GM19372 (cell line): ENCODE measurements around the gene DLG3.

Source experiments
- ATAC-seq: cut with Tn5 transposase; IDR thresholded peaks from one replicate; pipeline ENCODE4 v1.9.1; 2021; ENCODE audit warnings: mild to moderate bottlenecking, low read depth, moderate library complexity; ENCODE audit not compliant: unreplicated experiment

DLG3 gene

DNA sequence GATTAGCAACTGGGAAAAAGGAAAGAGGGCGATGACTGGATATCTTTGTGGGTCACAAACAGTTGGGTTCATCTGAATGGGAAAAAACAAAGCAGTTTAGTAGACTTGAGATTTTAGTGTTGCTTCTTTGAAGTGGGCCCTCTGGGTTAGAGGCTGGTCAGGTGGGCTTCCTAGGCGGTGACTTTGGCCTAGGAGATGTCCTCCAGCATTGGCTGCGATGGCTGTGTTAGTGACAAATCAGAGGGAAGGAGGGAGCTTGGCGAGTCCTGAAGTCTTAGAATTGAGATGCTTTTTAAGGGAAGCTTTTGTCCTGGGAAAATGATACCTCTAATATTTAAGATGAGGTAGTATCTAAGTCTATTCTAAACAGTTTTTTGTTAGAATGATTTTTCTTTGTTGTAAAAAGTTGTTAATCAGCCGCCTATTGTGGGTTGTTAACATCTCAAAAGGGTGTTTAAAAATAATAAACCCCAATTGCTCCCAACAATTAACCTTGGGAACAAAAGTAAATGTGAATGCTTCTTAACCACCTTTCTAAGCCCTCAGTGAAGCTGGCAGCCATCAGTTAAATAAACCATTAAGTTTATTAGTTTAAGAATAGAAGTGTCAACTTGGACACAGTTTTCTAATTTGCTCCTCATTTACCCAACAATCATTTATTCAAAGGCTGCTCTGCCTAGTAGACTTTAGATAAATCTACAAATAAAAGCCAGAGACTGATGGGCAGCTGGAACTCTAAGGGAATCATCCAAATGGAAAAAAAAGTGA lies 31.7 kb downstream of the DLG3 start:
- no peak for ATAC-seq

DNA sequence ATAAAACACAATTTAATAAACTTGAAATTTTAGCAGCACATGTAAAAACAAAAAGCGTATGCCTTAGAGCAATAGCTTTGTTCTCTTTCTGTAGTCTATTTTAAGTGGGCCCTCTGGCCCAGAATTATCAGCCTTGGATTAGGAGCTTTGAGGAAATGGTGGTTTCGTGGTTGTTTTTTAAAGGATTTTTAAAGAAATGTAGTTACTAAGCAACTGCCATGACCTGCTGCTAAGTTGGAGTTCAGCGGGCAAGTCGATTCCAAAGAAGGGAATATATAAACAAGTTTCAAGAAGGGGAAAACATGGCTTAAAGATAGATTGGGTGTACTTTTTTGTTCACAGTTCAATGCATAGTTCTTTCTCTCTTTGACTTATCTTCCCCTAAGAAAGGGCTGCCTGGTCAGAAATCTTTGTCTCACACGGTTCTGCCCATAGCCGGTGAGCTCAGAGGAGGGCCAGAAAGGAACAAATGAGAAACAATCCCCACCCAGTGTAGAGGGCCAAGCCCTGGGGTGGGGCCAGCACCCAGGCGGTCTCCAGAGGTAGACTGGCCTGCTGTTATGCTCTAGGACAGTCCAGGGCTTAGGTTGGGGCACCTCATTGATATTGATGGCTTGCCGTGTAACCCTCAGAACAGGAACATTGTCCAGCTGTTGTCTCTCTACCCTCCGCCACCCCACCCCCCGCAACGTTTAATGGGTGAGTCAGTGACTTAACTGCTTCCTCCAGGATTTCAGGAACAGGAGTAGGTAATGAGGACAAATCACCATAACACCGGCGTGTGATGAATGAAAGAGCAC lies 32.5 kb downstream of the DLG3 start:
- ATAC-seq = no peak

DNA sequence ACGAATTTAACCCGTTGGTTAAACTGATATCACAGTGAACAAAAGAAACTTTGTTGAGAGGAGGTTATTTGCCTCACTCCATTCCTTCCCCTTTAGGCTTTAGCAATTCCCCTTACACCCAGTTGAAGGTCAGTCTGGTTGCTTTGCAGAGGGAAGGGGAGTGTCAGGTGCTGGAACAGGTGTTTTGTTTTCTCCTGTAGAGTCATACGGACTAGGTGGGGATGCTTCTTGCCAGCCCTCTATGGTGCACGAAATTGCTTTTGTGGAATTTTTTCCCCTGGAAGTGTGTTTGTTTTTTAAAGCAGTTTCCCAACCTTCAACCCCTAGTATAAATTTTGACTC lies 33.1 kb downstream of the DLG3 start:
- no peak for ATAC-seq

DNA sequence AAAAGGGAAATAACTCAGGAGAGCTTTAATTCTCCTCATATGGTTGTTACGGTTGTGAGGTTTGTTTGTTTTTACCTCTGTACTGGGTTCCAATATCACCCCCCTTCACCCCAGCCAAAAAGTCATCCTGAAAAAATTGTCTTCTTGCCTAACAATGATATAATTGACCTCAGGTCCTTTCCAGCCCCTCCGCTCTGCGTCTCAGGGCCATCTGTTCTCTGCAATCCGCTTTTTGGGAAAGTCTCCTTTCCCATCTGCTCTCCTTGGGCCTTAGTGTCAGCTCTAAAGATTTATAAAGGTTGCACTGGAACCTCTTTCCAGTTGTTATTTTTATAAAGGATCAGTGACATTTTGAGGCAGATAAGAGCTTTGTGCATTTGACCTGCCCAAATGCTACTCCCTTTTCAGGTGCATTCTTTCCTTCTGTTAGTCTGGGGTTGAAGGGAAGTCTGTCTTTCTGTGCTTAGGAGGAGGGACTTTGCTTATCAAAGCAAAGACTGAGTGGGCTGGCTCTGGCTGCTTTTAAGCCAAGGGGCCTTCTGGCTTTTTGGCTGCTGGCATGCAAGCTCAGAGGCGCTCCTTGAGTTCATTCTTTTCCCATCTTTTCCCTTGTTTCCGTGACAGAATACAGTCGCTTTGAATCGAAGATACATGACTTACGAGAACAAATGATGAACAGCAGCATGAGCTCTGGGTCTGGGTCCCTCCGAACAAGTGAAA lies 34.1 kb downstream of the DLG3 start:
- ATAC-seq = no peak

DNA sequence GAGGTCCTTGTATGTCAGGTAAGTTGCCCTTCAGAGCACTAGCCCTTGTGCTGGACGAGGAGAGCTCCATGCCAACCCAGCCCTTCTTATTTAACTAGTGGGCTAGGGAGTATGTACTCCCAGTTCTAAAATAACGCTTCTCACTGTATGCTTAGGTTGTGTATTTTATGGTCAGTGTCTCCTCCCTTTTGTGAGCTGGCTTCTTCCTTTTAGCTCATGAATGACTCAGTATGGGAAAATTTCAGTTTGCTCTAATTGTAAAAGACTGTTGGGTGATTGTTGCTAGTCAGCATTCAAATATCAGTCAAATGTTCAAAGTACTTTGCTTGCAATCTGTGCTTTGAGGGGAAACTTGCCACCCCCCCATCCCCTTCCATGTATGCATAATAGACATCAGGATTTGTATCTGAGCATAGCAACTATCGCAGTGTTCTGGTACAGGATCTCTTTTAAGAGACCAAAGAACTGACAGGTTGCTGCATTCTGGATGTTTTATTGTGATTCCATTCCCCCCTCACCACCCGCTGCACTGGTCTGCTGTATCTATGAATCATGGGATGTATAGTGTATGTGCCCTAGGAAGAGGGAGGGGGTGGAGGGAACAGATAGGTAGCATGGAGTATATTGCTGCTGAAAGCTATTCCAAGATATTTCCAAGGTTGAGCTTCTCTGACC lies 34.7 kb downstream of the DLG3 start:
- no peak for ATAC-seq

DNA sequence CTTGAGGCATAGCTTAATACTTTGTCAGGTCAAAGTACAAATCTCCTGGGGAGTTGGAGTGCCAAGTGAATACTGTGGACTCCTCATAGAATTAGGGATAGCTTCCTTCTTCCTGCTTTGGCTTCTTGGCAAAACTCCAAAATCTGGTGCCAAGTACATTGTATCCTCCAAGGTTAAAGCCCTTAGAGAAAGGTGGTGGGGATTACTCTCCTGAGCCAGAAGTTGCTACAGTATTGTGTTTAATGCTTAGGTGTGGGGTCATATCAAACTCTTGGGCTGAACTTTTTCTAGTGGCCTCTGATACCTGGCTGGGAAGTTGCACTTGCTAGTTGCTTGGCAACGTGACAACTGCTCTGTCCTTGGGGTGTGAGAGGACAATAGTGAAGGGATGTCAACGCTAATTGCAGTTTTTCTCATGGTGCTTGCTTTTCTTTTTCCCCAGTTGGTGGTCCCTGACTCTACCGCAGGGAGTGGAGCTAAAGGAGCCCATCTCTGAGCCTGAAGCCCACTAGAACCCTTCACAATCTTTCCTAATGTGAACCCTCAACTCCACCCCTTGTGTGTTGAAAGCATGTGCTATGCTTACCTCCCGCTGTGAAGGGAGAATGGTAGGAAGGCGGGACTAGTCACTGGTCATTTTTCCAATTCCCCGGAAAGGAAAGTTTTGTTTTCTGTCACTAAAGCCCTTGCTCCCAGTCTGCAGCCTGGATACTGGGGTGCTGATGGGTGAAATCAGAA lies 35.5 kb downstream of the DLG3 start:
- ATAC-seq = no peak

DNA sequence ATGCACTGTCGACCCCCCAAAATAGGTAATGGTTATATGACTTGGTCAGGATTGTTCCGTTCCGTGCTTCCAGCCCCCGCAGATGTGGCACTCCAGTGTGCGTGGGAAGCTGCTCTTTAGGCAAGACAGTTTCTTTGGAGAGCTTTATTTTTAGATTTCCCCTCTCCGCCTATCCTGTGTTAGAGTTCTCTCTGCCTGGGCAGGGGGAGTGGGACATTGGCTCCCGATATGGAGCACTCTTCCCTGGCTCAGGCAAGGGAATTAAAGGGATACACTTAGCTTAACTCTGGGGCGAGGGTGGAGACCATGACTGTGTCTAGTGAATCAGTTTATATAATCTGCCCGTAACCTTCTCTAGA lies 36.0 kb downstream of the DLG3 start:
- ATAC-seq = no peak

DNA sequence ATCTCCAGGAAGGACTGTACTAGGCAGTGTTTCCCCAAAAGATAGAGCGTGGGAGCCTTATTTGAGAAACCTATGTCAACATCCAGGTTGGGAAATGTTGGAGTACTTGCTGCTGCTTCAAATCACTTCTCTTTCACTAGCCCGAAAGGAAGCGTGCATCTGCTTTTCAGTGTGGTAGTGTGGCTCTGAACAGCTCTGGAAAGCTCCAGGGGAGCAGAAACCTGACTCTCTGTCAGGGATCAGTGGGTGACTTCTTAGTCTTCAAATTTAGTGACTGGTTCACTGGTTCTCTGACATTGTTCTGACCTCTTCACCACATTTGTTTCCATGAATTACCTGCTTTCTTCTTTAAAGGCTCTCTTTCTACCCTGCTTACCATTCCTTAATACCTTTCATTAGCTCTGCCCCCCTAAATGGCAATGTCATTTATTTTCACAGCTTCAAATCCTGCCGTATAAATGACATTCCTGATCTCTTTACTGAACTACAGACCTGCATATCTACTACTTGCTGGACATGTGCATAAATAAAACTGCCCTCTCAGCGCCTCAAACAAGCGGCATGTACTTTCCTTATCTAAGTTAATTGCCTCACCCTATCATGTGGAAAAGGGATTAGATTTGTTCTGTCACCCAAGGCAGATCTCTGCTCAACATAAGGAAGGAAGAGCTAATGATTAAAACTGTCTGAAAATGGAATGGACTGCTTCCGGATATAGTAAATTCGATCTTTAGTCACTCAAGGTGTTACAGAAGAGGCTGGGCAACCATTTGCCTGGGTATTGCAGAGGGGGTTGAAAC lies 37.0 kb downstream of the DLG3 start:
- no peak for ATAC-seq

DNA sequence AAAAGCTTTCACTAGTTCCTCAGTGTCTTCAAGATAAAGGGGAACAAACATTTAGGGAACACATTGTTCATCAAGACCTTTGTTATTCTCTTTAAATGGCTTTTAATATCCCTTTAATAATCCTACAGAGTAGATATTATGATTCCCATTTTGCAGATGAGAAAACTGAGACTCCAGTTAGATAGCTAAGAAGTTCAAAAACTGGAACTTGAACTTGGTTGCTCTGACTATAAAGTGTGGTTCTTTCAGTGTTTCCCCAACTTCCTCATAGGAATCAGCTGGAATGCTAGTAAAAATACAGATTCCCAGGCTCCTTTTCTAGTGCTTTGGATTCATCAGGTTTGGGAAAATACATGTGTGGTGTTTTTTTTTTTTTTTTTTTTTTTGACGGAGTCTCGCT lies 37.7 kb downstream of the DLG3 start:
- no peak for ATAC-seq

DNA sequence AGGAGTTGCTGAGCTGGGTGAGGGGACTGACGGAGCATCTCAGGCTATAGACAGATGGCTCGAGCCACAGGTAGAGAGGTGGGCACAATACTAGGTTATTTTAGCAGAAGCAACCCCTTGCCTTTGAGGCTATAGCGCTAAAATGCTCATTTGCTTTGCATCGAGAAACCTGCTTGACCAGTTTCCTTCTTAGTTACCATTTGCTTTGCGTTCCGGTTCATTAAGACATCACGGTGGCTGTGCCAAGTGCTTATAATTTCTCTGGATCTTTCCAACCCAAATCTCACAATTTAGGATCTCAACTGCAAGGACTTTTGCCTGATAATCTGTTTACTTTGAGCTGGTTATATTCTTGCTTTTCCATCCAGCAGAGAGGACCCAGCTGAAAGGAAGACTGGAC lies 40.8 kb downstream of the DLG3 start:
- no peak for ATAC-seq

DNA sequence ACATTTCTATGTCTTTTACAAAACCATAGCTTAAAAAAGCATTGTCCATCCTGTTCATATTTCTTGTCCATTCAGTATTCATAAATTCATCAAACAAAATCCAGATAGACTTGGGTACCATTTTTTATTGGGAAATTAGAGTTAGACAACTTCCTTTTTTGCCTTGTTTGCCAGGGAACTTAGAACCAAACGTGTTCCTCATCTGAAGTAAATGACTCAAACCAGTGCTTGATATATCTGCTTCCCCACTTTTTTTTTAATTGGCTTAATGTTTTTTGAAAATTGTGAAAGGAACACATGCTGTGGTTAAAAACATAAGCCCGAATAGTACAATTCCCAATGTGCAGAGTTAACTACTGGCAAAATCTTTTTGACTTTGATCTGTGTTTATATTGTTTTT lies 44.2 kb downstream of the DLG3 start:
- ATAC-seq = no peak

DNA sequence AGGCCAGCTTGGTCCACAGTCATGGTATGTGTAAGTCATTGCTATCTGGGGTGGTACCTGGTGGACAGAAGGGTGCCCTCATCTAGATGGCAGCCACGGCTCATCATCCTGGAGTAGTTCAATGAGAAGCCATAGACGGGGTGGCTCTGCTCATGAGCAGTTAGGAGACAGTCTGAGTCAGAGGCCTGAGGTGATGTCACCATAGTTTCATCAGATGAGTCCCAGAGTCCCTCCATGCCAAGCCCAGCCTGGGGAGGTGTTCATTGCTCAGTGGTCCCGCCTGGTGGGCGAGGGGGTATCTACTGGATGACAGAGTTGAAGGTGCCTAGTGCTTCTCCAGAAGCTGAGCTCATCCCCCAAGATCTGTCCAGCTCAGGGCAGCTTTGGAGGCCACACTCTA lies 49.8 kb downstream of the DLG3 start:
- no peak for ATAC-seq

DNA sequence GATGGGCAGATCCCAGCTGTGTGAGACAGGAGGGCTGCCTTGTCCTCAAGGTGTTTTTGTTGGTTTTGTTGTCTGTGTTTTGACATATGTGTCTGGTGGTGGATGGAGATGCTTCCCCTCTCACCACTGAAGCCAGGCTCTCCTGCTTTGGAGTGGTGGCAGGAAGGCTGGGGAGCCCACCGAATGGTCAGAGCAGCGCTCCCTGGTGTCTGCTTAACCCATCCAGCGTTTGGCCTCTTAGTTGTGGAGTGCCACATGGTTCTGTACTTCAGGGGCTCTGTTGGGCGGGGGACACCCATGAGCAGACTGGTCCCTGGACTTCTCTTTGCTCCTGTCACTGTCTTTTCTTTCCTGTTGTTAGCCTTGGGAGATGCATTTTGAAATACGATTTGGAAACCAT lies 51.9 kb downstream of the DLG3 start:
- no peak for ATAC-seq

DNA sequence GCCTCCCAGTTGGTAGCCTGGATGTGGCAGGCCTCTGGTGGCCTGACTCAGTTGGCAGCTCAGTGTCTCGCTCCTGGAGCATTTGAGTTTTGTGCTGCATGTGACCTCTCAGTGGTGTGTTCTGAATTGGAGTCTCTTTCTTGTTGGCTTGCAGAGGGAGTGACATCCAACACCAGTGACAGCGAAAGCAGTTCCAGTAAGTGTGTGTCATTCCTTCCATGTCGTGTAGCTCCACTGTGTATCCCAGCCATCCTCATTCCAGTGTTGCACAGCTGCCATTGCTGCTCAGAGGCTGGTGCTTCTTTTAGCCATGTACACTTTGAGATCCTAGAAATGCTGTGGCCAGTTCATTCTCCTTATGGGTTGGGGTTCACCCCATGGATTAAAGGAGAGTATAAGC lies 52.4 kb downstream of the DLG3 start:
- no peak for ATAC-seq

DNA sequence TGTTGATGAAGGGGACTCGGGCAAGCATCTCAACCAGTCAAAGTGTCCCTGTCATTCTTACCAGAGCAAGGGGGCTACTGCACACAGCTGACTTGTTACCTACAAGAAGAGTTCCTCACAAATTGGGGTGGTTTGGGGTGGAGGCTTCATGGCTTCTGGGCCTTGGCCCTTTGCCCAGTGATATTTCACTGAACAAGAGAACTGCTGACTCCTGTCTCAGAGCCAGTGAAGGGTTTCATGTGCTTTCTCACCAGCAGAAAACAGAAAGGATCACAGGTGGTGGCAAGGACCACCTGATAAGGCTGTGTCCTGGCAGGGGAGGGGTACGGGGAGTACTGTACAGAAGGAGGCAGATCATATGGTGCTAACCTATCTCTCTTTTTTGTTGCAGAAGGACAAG lies 53.5 kb downstream of the DLG3 start:
- no peak for ATAC-seq

DNA sequence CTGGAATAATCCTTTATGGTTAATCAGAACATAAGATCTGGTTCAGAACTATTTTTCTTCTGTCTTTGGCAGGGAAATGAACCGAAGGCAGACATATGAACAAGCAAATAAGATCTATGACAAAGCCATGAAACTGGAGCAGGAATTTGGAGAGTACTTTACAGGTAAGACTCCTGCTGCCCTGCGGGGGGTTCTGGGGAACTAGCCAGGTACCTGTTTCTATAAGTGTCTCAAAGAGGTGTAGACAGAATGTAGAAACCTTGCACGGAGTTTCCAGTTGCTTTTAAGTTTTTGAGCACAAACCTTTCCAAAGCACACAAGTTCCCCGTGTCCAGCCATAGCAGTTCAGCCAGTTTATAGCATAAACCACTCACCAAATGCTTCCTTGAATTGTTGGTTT lies 56.2 kb downstream of the DLG3 start:
- ATAC-seq = no peak

DNA sequence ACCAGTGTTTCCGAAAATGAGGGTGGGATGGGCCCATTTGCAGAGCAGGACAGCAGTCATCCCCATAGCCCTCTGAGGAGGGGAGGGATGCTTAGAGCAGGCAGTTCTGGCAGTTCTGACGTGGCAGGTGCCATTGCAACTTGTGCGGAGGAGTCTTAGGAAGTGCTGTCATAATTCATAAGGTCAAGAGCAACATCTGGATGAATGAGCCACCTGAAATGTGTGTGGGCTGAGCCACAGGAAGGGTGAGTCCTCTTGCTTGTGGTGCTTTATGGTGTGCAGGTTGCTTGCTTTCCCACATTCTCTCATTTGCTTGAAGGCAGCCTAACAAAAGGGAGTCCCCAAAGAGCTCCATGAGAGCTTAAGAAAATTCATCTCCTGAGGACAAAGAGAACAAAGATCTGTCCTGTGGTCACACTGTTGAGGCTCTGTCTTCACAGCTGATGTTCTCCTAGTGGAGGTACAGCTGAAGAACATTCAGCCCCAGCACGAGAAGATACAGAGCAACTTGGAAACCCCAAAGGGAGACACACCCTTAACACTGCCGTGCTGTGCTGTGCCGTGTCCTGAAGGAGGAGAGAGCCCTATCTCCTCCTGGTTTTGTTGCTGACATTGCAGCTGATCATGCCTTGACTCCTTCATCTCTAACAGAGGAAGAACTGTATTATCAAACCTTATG lies 60.3 kb downstream of the DLG3 start:
- ATAC-seq = no peak

DNA sequence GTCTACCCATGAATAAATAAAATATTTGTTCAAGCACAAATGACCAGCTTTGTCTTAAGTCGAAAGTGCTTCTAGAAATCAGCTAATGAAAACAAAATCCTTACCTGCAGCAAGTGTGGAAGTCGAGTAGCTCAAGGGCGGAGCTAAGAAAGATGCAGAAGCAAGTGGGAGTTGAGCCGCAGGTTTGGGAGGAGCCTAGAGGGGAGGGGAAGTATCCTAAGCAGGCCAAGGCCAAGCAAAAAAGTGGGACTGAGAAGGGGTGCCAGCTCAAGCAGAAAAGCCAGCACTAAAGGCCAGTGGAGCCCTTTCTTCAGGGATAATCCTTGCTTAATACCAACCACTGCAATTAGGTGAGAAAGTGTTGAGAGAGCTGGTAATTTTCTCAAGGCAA lies 60.8 kb downstream of the DLG3 start:
- no peak for ATAC-seq

DNA sequence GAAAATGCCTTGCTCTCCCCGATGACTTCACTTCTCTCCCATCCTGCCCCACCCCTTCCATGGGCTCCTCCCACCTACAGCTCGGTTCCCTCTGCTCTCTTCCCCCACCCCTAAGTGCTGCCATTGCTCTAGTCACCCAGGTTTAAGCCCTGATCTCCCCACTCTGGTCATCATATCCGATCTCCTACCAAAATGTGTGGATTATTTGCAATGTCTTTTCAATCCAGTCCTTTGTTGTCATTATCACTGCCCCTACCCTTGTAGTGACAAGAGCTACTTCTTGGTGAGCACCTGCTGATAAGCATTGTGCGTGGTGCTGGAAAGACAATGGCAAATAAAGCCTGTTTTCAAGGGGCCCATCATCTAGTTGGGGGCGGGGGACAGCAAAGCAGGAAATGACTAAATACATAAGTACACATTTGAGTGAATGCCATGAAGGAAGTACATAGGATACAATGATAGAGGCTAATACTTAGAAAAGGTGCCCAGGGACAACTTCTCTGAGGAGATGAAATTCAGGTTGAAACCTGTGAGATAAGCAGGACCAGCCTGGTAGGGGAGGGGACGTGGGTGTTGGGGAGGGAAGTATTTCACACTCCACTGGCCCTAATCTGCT lies 63.8 kb downstream of the DLG3 start:
- ATAC-seq = no peak
